Osteocyte (in vitro differentiated cells): ENCODE measurements around the gene BBC3. TPM values are rescaled to one million over a fixed set of nuclear protein-coding genes. Genes with fewer than 3 reads are reported as not detected.

Experiments used
- DNase-seq: peaks from one replicate; pipeline ENCODE4 v3.0.0; 2021; ENCODE audit warnings: mixed read lengths; ENCODE audit not compliant: unreplicated experiment; ENCODE audit errors: extremely low spot score
- H3K27ac Mint-ChIP-seq: one replicate; pipeline ENCODE4 v1.8.0; 2021; ENCODE audit warnings: mild to moderate bottlenecking, mixed read lengths; ENCODE audit not compliant: unreplicated experiment
- H3K27me3 Mint-ChIP-seq: one replicate; pipeline ENCODE4 v1.8.0; 2021; ENCODE audit warnings: mixed read lengths; ENCODE audit not compliant: unreplicated experiment
- H3K36me3 Mint-ChIP-seq: one replicate; pipeline ENCODE4 v1.8.0; 2021; ENCODE audit warnings: mixed read lengths; ENCODE audit not compliant: unreplicated experiment
- H3K4me1 Mint-ChIP-seq: one replicate; pipeline ENCODE4 v1.8.0; 2021; ENCODE audit warnings: mixed read lengths; ENCODE audit not compliant: unreplicated experiment
- H3K4me3 Mint-ChIP-seq: one replicate; pipeline ENCODE4 v1.8.0; 2021; ENCODE audit warnings: mild to moderate bottlenecking, moderate library complexity, mixed read lengths; ENCODE audit not compliant: unreplicated experiment
- H3K9me3 Mint-ChIP-seq: one replicate; pipeline ENCODE4 v1.8.0; 2021; ENCODE audit warnings: mixed read lengths; ENCODE audit not compliant: unreplicated experiment
- CTCF ChIP-seq: fragments of 200-600 bp; sonication (generic); IDR thresholded peaks from 2 replicates; pipeline ENCODE4 v1.5.0; 2021; ENCODE audit warnings: antibody characterized with exemption, mild to moderate bottlenecking, moderate library complexity
- total RNA-seq: library from RNA; stranded (reverse); gene quantifications from 2 replicates; pipeline ENCODE4 v1.2.1, GENCODE V29; 2021

The BBC3 gene
- total RNA-seq, 1 donor from 2014 or later, result 34.3 TPM

DNA sequence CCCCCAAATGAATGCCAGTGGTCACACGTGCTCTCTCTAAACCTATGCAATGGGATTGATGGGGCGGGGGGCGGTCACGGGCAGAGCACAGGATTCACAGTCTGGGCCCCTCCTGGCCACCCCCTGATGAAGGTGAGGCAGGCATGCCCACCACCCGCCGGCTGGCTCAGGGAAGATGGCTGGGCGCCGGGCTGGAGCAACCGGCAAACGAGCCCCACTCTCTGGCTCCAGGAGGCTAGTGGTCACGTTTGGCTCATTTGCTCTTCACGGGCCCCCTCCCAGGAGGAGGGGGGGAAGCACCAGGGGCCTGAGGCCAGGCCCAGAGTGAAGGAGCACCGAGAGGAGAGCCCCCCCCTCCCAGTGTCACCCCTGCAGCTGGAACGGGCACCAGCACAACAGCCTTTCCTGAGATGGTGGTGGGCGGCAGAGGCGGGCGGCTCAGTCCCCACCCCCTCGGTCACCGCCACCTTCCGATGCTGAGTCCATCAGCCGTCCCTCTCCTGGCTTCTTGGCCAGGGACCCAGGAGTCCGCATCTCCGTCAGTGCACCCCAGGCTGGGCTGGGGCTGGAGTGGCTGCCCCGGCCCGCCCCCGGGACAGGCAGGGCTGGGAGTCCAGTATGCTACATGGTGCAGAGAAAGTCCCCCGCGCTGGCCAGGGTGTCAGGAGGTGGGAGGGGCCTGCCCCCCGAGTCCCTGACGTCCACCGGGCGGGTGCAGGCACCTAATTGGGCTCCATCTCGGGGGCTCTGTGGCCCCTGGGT, 9.7 kb downstream of the BBC3 start:
- H3K9me3 Mint-ChIP-seq, result no peaks in the 10 kb centered on the region
- no peak for TF ChIP-seq CTCF
- H3K27ac Mint-ChIP-seq, result no peak overlapping the region
- no peak for DNase-seq
- H3K4me1 Mint-ChIP-seq, result peaks cover 7% of the 10 kb centered on the region
- no peak overlapping the region for H3K4me3 Mint-ChIP-seq
- peaks cover 20% of the 10 kb centered on the region for H3K36me3 Mint-ChIP-seq
- H3K27me3 Mint-ChIP-seq, result no peaks in the 10 kb centered on the region

- H3K27ac Mint-ChIP-seq, result no peak overlapping the region
- H3K36me3 Mint-ChIP-seq, result peaks cover 12% of the 10 kb centered on the region
- no peak for DNase-seq
- H3K4me1 Mint-ChIP-seq, result peaks cover 8% of the 10 kb centered on the region
- no peak for TF ChIP-seq CTCF
- H3K27me3 Mint-ChIP-seq, result no peaks in the 10 kb centered on the region
- H3K4me3 Mint-ChIP-seq, result no peak overlapping the region
- no peaks in the 10 kb centered on the region for H3K9me3 Mint-ChIP-seq
Measured at GRCh38 chr19:47215581-47215980, 15.4 kb downstream of the BBC3 start.

DNA sequence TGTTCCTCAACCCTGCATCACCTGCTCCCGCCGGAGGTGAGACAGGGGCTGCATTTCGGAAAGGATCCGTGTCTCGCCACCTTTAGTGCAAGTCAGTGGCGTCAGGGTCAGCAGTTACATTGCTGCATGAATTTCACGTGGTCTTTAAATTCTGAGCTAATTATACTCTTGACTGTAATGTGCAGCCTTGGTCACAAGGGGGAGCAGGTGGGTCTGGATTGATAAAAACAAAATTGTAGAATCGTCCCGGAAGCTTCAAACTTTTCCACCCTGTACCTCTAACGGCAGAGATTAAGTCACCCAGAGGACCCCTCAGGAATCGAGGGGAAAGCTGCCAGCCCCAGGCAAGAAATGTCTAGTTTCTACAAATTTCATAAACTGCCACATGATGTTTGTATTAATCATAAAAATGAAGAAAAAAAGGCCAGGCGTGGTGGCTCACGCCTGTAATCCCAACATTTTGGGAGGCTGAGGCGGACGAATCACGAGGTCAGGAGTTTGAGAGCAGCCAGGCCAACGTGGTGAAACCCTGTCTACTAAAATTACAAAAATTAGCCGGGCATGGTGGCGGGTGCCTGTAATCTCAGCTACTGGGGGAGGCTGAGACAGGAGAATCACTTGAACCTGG, 20.2 kb downstream of the BBC3 start:
- Mint-ChIP-seq H3K4me1 (peaks cover 12% of the 10 kb centered on the region), H3K4me3 (no peak overlapping the region), H3K27me3 (no peaks in the 10 kb centered on the region), H3K27ac (peak overlapping the region; percentile 97), H3K36me3 (peaks cover 26% of the 10 kb centered on the region), H3K9me3 (no peaks in the 10 kb centered on the region)
- DNase-seq, result peak; percentile 91
- TF ChIP-seq CTCF, result peak; percentile 83

DNA sequence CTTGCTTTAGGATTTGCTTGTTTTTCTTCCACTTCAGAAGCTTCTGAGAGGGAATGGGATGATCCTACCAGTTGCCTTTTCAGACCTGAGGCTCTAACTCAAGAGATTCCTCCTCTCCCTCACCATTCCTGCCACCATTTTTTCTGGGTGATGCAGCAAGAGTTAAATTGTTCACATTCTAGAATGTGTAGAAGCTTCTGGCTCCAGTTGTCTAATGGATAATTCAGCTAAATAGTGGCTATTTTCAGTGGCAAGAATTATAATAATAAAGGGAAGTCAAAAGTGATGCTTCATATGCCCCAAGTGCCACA, 20.9 kb downstream of the BBC3 start:
- H3K27ac Mint-ChIP-seq, result peak overlapping the region; percentile 97
- no peak for TF ChIP-seq CTCF
- no peak overlapping the region for H3K4me3 Mint-ChIP-seq
- no peaks in the 10 kb centered on the region for H3K27me3 Mint-ChIP-seq
- H3K9me3 Mint-ChIP-seq, result no peaks in the 10 kb centered on the region
- peaks cover 12% of the 10 kb centered on the region for H3K4me1 Mint-ChIP-seq
- DNase-seq, result no peak
- peaks cover 26% of the 10 kb centered on the region for H3K36me3 Mint-ChIP-seq

- H3K36me3 Mint-ChIP-seq, result peaks cover 26% of the 10 kb centered on the region
- peaks cover 12% of the 10 kb centered on the region for H3K4me1 Mint-ChIP-seq
- no peaks in the 10 kb centered on the region for H3K27me3 Mint-ChIP-seq
- DNase-seq, result no peak
- H3K27ac Mint-ChIP-seq, result peak overlapping the region; percentile 97
- H3K9me3 Mint-ChIP-seq, result no peaks in the 10 kb centered on the region
- H3K4me3 Mint-ChIP-seq, result no peak overlapping the region
- TF ChIP-seq CTCF, result no peak
Measured at GRCh38 chr19:47209319-47210179, 21.4 kb downstream of the BBC3 start.
